ENCODE results near the gene FERMT1.
"Not testable (repeated sequence)": the region's sequence is repeated elsewhere in the genome, so short reads cannot be mapped to it uniquely, and the experiment has no call there.

FERMT1 gene

DNA sequence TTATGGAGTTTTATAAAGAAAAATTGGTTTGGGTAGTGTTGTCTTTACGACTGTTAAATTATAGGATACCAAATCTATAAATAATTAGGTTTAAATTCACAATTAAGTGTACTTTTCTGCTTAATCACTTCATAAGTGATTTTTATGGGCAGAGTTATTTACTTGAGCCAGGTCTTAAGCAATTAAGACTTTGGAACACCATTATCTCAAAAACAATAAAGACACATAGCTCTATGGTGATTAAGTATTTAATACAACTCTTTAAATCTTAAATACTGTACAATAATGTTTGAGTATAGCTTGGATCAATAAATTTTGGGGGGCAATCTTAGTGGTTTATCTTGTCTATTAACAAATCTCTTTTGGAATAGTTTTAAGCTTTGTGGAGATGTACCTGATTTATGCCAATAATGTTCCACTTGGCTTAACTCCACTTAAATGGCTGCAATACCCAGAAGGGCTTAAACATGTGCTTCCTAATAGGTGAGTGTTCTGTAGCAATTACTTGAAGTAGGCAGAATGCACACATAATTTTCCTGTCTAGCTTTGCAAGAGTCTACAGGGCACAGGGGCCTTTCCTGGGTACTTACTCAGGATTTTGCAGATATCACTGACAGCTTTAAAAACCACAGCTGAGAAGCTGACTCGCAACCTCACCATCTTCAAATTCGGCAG, 7.5 kb downstream of the FERMT1 start:
- DNase-seq (ENCODE audit: low read depth in 3 of 3, low spot score in 1 of 3): no peak

DNA sequence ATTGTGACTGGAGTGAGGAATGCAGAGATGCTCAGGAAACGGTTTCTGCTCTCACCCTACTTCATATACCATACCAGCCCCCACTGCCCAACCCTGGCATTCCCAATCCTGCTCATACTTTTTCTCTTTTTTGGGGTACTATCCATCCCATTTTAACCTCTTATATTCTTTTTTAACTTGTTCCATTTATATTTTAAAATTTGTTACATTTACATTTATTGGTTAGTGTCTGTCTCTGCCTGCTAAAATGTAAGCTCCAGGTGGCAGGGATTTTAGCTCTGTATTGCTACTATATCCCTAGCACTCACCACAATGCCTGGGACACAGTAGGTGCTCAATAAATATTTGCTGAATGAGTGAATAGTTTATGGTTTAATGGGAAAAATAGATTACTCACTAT, 8.1 kb downstream of the FERMT1 start:
- no peak for DNase-seq (ENCODE audit: low read depth in 3 of 3, low spot score in 1 of 3)

DNA sequence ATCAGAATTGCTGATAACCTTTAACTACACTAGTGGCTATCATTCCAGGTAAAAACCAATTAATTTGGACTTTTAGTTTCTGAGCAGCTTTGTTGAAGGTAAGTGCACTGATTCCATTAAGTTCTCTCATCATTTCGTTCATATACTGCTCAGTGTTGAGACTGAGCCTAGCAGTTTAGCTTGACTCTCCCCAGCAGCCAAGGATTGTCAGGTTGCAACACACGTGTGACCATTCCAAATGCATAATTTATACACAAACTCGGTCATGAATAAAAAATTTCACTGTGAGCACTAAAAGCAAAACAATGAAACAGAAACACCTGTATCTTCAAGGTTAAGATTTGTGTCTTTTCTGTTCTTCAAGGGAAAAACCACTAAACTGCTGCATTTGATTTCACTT, 8.9 kb downstream of the FERMT1 start:
- no peak for DNase-seq (ENCODE audit: low read depth in 3 of 3, low spot score in 1 of 3)

DNA sequence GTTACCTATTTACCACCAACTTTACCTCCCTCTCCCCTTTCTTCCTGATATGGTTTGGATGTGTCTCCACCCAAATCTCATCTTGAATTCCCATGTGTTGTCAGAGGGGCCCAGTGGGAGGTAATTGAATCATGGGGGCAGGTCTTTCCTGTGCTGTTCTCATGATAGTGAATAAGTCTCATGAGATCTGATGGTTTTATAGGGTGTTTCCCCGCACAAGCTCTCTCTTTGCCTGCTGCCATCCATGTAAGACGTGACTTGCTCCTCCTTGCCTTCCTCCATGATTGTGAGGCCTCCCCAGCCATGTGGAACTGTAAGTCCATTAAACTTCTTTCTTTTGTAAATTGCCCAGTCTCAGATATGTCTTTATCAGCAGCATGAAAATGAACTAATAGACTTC, 9.9 kb downstream of the FERMT1 start:
- DNase-seq (ENCODE audit: low read depth in 3 of 3, low spot score in 1 of 3): not testable (repeated sequence)

DNA sequence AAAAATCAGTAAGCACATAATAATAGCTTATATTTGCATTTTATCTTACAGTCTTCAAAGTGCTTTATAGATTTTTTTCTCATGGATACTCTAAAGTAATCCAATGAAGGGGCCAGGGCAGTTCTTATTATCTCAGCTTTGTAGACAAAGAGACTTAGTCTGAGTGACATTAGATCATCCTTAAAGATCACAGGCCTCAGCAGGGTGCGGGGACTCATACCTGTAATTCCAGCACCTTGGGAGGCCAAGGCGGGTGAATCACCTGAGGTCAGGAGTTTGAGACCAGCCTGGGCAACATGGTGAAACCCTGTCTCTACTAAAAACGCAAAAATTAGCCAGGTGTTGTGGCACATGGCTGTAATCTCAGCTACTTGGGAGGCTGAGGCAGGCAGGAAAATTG, 14.5 kb downstream of the FERMT1 start:
- DNase-seq (ENCODE audit: low read depth in 3 of 3, low spot score in 1 of 3): no peak

DNA sequence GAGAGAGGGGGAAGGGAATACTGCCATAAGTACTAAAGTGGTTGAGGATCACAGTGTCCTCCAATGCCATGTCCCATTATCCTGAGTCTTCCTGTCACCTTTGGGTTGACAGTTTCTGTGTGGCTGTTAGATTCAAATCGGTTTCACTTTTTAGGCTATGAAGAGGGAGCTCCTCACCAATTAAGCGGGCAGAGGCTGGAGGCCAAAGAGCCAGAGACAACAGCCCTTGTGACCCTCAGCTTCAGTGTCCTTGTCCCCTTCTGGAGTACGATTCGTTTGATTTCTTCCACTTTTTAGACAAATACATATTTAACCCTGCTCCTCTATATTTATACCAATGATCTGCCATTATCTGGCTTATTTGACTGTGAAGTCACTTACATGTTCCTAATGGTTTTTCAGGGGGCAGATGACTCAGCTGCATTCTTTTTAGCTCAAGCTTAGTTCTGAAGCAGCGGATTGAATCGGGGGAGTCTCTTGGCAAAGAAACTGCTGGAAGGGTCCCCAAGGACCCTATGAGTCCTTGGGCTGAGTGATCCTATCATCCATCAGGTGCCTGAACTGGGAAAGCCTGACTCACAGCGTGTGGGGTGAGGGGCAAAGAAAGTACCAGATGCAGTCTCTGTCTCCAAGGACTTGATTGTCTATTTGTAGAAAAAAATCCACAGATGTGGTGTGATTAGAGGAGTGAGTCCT, 18.2 kb downstream of the FERMT1 start:
- no peak for DNase-seq (ENCODE audit: low read depth in 3 of 3, low spot score in 1 of 3)

DNA sequence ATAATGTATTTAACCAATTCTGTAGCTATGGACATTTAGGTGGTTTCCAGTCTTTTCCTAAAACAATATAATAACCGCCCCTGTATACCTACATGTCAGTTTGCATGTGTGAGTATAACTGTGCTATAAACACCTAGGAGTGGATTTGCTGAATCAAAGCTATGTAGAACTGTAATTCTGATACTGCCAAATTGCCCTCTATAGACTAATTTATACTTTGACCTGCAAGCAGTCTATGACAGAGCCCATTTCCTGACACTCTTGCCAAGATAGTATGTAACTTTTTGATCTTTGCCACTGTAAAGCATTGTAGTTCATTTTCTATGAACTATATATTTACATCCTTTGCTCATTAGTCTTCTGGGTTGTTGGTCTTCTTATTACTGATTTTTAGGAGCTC, 19.5 kb downstream of the FERMT1 start:
- no peak for DNase-seq (ENCODE audit: low read depth in 3 of 3, low spot score in 1 of 3)

DNA sequence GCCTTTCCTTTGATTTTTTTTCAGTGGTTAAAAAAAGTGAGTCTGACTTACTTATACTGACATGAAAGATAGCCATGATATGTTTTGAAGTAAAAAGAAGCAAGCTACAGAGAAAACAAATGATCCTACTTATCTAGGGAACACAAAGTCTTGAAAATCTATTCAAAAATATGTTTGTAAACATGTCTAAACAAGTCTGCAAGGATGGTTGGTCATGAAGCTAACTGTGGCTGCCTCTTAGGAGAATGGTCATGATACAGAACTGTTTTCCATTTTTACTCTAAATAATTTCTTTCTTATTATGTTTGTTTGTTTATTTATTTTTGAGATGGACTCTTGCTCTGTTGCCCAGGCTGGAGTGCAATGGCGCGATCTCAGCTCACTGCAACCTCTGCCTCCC, 21.5 kb downstream of the FERMT1 start:
- DNase-seq (ENCODE audit: low read depth in 3 of 3, low spot score in 1 of 3): no peak

DNA sequence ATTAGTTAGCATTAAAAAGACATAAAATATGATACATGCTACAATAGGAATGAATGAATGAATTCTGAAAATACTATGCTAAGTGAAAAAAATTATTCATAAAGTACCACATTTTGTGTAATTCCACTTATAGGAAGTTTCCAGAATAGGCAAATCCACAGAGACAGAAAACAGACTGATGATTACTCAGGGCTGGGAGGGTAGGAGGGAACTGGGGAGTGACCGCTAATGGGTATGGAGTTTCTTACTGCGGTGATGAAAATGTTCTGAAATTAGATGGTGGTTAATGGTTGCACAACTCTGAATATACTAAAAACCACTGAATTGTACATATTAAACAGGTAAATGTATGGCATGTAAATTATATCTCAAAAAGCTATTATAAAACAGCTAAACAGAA, 22.6 kb downstream of the FERMT1 start:
- no peak for DNase-seq (ENCODE audit: low read depth in 3 of 3, low spot score in 1 of 3)

DNA sequence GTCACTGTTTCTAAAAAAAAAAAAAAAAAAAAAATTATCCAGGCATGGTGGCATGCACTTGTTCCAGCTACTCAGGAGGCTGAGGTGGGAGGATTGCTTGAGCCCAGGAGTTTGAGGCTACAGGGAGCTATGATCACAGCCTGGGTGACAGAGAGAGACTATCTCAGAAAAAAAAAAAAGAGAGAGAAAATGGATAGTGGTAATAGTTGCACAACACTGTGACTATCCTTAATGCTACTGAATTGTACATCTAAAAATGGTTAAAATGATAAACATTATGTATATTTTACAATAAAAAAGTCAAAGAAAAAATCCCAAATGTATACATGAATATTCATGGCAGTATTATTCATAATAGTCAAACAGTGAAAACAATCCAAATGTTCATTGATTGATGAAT, 23.0 kb downstream of the FERMT1 start:
- DNase-seq (ENCODE audit: low read depth in 3 of 3, low spot score in 1 of 3): no peak

DNA sequence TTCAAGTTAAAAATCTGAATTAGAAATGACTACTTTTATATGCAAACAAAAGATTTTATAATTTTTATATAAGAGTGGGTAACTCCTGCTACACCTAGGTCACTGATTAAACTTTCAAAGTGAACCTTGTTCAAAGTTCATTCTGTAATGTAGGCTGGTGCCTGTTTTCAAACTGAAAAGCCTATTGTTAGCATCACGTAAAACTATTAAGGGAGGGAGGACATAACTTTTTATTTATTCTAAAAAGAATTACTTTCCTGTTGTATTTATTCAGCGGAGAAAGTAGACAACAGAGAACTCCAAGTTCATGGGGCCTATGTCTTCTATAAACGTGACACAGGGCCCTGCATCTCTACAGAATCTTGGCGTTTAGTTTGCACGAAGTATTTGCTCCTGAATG, 27.4 kb downstream of the FERMT1 start:
- no peak for DNase-seq (ENCODE audit: low read depth in 3 of 3, low spot score in 1 of 3)

DNA sequence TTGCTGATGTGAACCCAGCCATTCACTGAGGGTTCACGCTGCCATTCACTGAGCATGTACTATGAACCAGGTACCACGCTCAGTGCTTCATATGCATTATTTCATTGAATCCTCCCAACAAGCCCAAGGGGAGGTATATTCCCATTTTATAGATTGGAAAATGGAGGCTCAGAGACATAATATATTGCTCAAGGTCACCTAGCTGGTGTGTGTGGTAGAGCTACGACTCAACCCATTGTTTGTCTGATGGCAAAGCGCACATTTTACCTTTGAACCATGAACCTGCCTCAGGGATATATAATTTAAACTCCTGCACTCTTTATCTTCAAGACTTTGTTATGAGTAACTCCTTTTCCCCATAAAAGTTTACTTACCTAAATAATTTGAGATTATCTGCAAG, 28.3 kb downstream of the FERMT1 start:
- no peak for DNase-seq (ENCODE audit: low read depth in 3 of 3, low spot score in 1 of 3)

DNA sequence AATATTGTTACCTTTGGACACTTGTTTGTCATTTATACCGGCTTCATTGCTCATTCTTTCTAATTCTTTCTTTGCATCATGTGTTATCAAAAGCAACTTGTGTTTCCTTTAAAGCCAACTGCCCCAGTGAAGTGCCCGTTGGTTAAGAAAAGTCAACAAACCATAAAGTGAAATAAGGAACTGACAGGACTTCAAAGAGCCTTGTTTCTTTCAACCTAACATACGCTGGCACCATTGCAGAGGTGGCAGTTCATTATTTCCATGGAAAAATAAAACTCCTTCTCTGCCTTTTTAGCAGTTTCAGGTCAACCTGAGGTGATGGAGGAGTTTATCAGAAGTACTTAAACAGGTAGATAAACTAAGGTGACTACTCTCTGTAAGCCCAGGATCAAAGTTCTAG, 28.8 kb downstream of the FERMT1 start:
- DNase-seq (ENCODE audit: low read depth in 3 of 3, low spot score in 1 of 3): no peak

DNA sequence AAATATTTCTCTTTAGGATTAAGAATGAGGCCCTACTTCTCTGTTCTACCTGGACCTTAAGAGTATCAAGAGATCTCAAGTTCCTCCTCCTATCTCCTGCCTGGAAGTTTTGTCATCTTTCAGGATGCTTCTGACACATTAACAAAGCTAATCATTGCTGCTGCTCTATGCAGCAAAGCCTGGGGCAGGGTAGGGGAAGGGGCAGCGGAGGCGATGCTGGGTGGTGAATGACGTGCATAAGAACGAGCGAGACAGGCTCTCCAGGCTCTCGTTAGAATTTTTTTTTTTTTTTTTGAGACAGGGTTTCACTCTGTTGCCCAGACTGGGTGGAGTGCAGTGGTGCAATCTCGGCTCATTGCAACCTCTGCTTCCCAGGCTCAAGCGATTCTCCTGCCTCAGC, 31.2 kb downstream of the FERMT1 start:
- no peak for DNase-seq (ENCODE audit: low read depth in 3 of 3, low spot score in 1 of 3)

DNA sequence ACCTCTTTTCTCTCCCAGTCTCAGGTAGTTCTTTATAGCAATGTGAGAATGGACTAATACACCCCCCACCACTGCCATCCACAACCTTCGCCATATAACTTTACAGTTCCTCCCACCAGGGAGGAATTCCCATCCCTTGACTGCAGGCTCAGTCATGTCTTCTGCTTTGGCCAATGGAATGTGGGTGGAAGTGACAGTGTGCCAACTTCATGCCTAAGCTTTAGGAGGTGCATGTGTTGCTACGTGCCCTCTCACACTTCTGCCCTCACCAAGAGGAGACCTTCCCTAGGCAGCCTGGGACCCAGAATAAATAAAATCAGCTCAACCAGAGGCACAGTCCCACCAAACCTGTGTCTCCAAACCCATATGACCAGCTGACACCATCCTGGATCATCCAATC, 36.0 kb downstream of the FERMT1 start:
- DNase-seq (ENCODE audit: low read depth in 3 of 3, low spot score in 1 of 3): no peak

DNA sequence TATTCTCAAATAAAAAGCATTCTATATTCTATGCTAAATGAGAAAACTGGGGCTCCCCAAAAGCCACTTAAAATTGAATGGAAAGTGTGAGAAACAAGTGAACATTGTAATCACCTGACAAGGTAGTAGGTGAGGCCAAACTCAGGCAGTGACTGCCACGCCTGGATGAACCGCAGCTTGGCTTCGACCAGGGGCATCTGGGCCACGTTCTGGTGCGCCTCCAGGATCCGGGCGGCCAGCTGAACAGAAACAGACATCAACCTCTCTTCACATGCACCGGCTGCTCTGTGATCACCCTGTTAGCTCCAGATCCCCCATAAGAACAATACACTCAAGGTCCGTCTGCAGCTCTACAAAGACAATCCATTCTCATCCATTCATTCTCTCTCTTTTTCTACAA, 38.9 kb downstream of the FERMT1 start:
- DNase-seq (ENCODE audit: low read depth in 3 of 3, low spot score in 1 of 3): no peak

DNA sequence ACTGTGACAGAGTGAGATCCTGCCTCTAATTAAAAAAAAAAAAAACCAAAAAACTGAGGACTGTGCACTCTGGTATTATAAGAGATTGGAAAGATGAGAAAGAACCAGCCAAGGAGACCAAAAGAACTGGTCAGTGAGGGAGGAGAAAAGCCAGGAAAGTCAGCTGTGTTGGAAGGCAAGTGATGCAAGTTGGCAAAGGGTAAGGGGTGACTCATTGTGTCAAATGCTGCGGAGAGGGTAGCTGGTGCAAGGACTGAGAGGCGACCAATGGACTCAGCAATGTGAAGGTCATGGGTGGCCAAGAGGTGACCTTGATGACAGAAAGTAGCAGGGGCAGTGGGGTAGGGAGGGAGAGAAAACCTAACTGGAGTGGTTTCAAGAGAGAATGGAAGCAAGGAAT, 41.6 kb downstream of the FERMT1 start:
- no peak for DNase-seq (ENCODE audit: low read depth in 3 of 3, low spot score in 1 of 3)

DNA sequence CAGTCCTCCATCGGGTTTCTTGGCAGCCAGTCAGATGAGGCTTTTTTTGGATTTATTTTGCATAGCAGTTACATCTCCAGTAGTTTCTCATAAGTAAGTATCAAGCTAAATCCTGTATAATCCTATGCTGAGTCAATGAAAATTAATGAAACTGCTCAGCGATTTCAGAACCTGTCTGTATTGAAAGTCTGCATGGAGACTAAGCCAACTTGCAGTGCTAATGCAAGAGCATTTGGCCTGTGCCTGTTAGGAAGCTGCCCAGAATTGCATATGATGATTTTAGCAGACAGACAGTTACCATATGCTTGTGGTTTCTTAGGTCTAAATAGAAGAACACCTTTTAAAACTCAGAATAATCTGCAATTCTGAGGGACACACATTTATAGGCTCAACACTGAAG, 43.8 kb downstream of the FERMT1 start:
- DNase-seq (ENCODE audit: low read depth in 3 of 3, low spot score in 1 of 3): no peak

DNA sequence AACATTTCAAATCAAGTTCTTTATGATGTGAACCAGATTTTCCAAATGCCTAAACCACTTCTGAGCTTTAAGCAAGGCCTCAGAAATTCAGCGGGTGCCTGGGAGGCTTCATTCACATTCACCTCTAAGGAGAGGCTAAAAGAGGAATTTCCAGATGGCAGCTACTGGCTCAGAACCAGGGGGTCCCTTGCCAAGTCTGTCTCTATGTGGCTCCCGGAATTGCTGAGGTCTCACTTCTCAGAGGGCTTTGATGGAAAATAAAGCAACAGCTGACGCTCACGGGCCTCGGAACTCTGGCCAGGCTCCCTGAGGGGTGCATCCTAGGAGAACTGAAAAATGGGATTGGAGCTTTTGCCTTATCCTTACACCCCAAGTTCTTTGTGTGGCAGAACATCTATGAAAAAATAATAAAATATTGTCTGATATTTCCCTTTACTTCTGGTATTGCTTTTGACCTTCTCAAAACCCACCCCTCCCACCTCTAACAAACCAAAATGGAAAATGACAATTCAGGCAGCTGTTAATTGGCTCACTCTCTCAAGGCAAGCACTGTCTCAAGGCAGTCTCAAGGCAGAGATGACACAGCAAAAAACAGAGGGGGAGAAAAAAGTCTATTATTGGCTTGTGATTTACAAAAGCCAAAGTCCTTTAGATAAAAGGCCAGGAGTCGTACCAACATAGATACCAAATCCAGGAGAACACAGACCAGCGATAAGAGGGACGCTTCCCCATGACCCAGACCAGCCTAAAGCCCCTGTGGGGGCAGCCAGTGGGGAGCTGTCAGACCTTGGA, 47.2 kb downstream of the FERMT1 start:
- no peak for DNase-seq (ENCODE audit: low read depth in 3 of 3, low spot score in 1 of 3)

DNA sequence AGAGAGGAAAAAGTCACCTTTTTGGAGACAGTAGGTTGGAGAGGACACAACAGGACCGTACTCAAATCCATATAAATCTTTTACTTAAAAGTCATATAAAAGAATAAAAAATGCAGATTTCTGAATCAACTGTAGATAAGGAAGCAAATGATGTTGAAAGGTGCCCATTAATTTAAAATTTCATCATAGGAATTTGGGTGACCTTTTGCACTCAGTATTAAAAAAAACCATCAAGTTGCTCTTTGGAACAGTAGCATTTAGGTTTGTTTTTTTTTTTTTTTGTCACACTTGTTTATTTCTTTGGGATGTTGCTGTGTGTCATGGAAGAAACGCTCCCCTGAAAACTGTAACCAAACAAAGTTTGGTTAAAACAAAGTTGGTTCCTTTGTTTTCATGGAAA, 48.0 kb downstream of the FERMT1 start:
- DNase-seq (ENCODE audit: low read depth in 3 of 3, low spot score in 1 of 3): no peak

DNA sequence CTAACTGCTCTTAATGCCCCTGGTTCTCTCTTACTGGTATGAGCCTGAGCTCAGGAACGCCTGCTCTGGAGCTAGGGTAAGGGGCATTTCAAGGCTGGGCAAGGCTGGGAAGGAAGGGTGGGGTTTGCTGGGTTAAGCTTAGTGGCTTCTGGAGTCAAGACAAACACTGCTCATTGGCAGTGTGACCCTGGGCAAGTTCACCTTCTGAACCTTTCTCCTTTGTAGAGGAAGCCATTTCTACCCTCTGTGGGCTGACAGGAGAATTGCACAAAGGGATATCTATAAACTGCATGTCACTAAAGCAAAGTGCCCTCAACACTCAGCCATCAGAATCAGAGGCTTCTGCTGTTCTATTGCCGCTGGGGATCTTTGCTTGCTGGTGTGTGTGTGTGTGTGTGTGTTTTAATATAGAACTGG, 48.7 kb downstream of the FERMT1 start:
- no peak for DNase-seq (ENCODE audit: low read depth in 3 of 3, low spot score in 1 of 3)

Data from stimulated activated CD4-positive, alpha-beta T cell treated with anti-CD3 and anti-CD28 coated beads, TNF-alpha, amount 100 ng/mL, for 1 hour (primary cell).